ENCODE results near the gene CYB5B. TPM values are rescaled to one million over a fixed set of nuclear protein-coding genes. Genes with fewer than 3 reads are reported as not detected.

The CYB5B gene
- total RNA-seq, 1 experiment from 2014 or later: 79.3 TPM

- DNase-seq (ENCODE audit: extremely low read depth, low read depth): no peak
These were observed 89.0 kb downstream of the CYB5B start for GRCh38 chr16:69513180-69513966.

GRCh38 chr16:69514356-69514755 lies 89.9 kb downstream of the CYB5B start:
- DNase-seq (ENCODE audit: extremely low read depth, low read depth): no peak

Other genes starting within 250 kb of the CYB5B start
- gene SNTB2, start 237.5 kb upstream of the CYB5B start, total RNA-seq (2014; rRNA removed; shearing (Covaris generic)): 9.6 and 12.0 TPM in 2 replicates
- gene VPS4A, start 113.3 kb upstream of the CYB5B start, total RNA-seq (2014; rRNA removed; shearing (Covaris generic)): 28.4 and 31.0 TPM in 2 replicates
- gene PDF, start 94.0 kb upstream of the CYB5B start, total RNA-seq (2014; rRNA removed; shearing (Covaris generic)): 10.1 and 13.5 TPM in 2 replicates
- 28.2 and 30.4 TPM in 2 replicates for gene COG8, start 85.1 kb upstream of the CYB5B start, total RNA-seq (2014; rRNA removed; shearing (Covaris generic))
- gene NIP7, start 84.8 kb upstream of the CYB5B start, total RNA-seq (2014; rRNA removed; shearing (Covaris generic)): 27.1 and 32.6 TPM in 2 replicates
- 0.82 TPM in 1 of 2 replicates, not detected in the other for gene TMED6, start 72.8 kb upstream of the CYB5B start, total RNA-seq (2014; rRNA removed; shearing (Covaris generic))
- 10.4 and 11.1 TPM in 2 replicates for gene TERF2, start 38.6 kb upstream of the CYB5B start, total RNA-seq (2014; rRNA removed; shearing (Covaris generic))
- 6.0 and 7.1 TPM in 2 replicates for gene NFAT5, start 141.3 kb downstream of the CYB5B start, total RNA-seq (2014; rRNA removed; shearing (Covaris generic))